Measurements from ENCODE around the gene DYNC2LI1.
"Not testable (repeated sequence)": the region's sequence is repeated elsewhere in the genome, so short reads cannot be mapped to it uniquely, and the experiment has no call there.

The DYNC2LI1 gene

GRCh38 chr2:43773876-43774613, at the start of gene DYNC2LI1:
Gene DYNC2LI1, plus strand, starts transcription at chr2:43774039. Its CDS starts 100 bp downstream, at chr2:43774139.
- FAIRE-seq, result peak; percentile 96

GRCh38 chr2:43724728-43725526, 48.9 kb upstream of the DYNC2LI1 start:
- FAIRE-seq, result no peak

GRCh38 chr2:43725711-43726246, 48.1 kb upstream of the DYNC2LI1 start:
- no peak for FAIRE-seq

- FAIRE-seq, result not testable (repeated sequence)
Measured at GRCh38 chr2:43726961-43727633, 46.7 kb upstream of the DYNC2LI1 start.

- no peak for FAIRE-seq
Measured at GRCh38 chr2:43727634-43728014, 46.2 kb upstream of the DYNC2LI1 start.

- no peak for FAIRE-seq
Measured at GRCh38 chr2:43729491-43730174, 44.2 kb upstream of the DYNC2LI1 start.

GRCh38 chr2:43731211-43731610, 42.6 kb upstream of the DYNC2LI1 start:
- no peak for FAIRE-seq

- no peak for FAIRE-seq
Measured at GRCh38 chr2:43736637-43737036, 37.2 kb upstream of the DYNC2LI1 start.

GRCh38 chr2:43737097-43737854, 36.6 kb upstream of the DYNC2LI1 start:
- FAIRE-seq, result no peak

GRCh38 chr2:43737855-43738254, 36.0 kb upstream of the DYNC2LI1 start:
- no peak for FAIRE-seq

- FAIRE-seq, result no peak
Measured at GRCh38 chr2:43738257-43738656, 35.6 kb upstream of the DYNC2LI1 start.

- no peak for FAIRE-seq
Measured at GRCh38 chr2:43743706-43744105, 30.1 kb upstream of the DYNC2LI1 start.

GRCh38 chr2:43745457-43745856, 28.4 kb upstream of the DYNC2LI1 start:
- no peak for FAIRE-seq

GRCh38 chr2:43748333-43748732, 25.5 kb upstream of the DYNC2LI1 start:
- no peak for FAIRE-seq

GRCh38 chr2:43749583-43749982, 24.3 kb upstream of the DYNC2LI1 start:
- no peak for FAIRE-seq

GRCh38 chr2:43751476-43751990, 22.3 kb upstream of the DYNC2LI1 start:
- no peak for FAIRE-seq

- FAIRE-seq, result no peak
Measured at GRCh38 chr2:43752302-43752701, 21.5 kb upstream of the DYNC2LI1 start.

GRCh38 chr2:43754180-43754579, 19.7 kb upstream of the DYNC2LI1 start:
- no peak for FAIRE-seq

- FAIRE-seq, result no peak
Measured at GRCh38 chr2:43758739-43759138, 15.1 kb upstream of the DYNC2LI1 start.

GRCh38 chr2:43759195-43759594, 14.6 kb upstream of the DYNC2LI1 start:
- no peak for FAIRE-seq

- FAIRE-seq, result no peak
Measured at GRCh38 chr2:43762286-43762685, 11.6 kb upstream of the DYNC2LI1 start.

- no peak for FAIRE-seq
Measured at GRCh38 chr2:43763091-43763490, 10.7 kb upstream of the DYNC2LI1 start.

All from G401.6 (cell line).